GM12878 (cell line): ENCODE data around the gene KRTAP10-3. TPM values are rescaled to one million over a fixed set of nuclear protein-coding genes. Genes with fewer than 3 reads are reported as not detected.

Source experiments
- ASH2L ChIP-seq: fragments of 300-600, 200-600 bp; sonication (generic); IDR thresholded peaks from 2 replicates; pipeline ENCODE4 v1.6.1; 2017; ENCODE audit warnings: low read depth, mild to moderate bottlenecking, borderline replicate concordance
- BCL11A ChIP-seq: IDR thresholded peaks from 2 replicates; pipeline ENCODE4 v1.6.1; 2011; ENCODE audit warnings: low read depth, low read length
- CBFB ChIP-seq: IDR thresholded peaks from 2 replicates; pipeline ENCODE4 v1.6.1; 2016; ENCODE audit warnings: antibody characterized with exemption, low read depth
- CBX3 ChIP-seq: fragments of 200-600 bp; sonication (generic); IDR thresholded peaks from 2 replicates; pipeline ENCODE4 v1.6.1; 2016; ENCODE audit warnings: low read depth, borderline replicate concordance
- CHD4 ChIP-seq: fragments of 200-600 bp; sonication (generic); IDR thresholded peaks from 2 replicates; pipeline ENCODE4 v1.6.1; 2016; ENCODE audit warnings: mild to moderate bottlenecking
- CREB1 ChIP-seq: IDR thresholded peaks from 2 replicates; pipeline ENCODE4 v1.6.1; 2012; ENCODE audit warnings: low read depth, mild to moderate bottlenecking, inconsistent platforms
- EGR1 ChIP-seq, 2 experiments: IDR thresholded peaks; 1 replicate in 1 of 2; 2 replicates in 1 of 2; pipeline ENCODE4 v1.6.1; 2011 to 2012; ENCODE audit warnings: low read depth in 2 of 2, low read length in 2 of 2, borderline replicate concordance in 1 of 2, mild to moderate bottlenecking in 1 of 2, moderate library complexity in 1 of 2
- GABPA ChIP-seq: IDR thresholded peaks from 2 replicates; pipeline ENCODE4 v1.6.1; 2014; ENCODE audit warnings: antibody characterized with exemption, low read depth, mild to moderate bottlenecking, inconsistent platforms
- HDAC2 ChIP-seq: fragments of 200-600 bp; sonication (generic); IDR thresholded peaks from 2 replicates; pipeline ENCODE4 v1.6.1; 2017
- JUND ChIP-seq: IDR thresholded peaks from 2 replicates; pipeline ENCODE4 v1.6.1; 2012; ENCODE audit warnings: low read depth, mild to moderate bottlenecking, low read length, improper control_type of control experiment, moderate library complexity
- LARP7 ChIP-seq: fragments of 450-650 bp; IDR thresholded peaks from 2 replicates; pipeline ENCODE4 v1.6.1; 2017; ENCODE audit warnings: mild to moderate bottlenecking
- MEF2A ChIP-seq: IDR thresholded peaks from 2 replicates; pipeline ENCODE4 v1.6.1; 2011; ENCODE audit warnings: low read depth, mild to moderate bottlenecking, low read length, moderate library complexity; ENCODE audit not compliant: insufficient read depth
- MTA3 ChIP-seq: IDR thresholded peaks from 2 replicates; pipeline ENCODE4 v1.6.1; 2012; ENCODE audit warnings: low read length, inconsistent platforms, borderline replicate concordance
- MYC ChIP-seq: IDR thresholded peaks from 2 replicates; pipeline ENCODE4 v1.6.1; 2011; ENCODE audit warnings: mild to moderate bottlenecking, low read length, moderate library complexity, inconsistent platforms; ENCODE audit not compliant: insufficient read depth, insufficient replicate concordance, insufficient read length, severe bottlenecking
- NRF1 ChIP-seq: conservative IDR thresholded peaks from 2 replicates; pipeline ENCODE4 v1.6.1; 2011; ENCODE audit warnings: mild to moderate bottlenecking, low read depth, low read length, improper control_type of control experiment
- POLR2A ChIP-seq: IDR thresholded peaks from 2 replicates; pipeline ENCODE4 v1.6.1; 2011; ENCODE audit warnings: low read depth, mild to moderate bottlenecking, low read length
- POLR2AphosphoS2 ChIP-seq: IDR thresholded peaks from 2 replicates; pipeline ENCODE4 v1.6.1; 2011; ENCODE audit warnings: low read depth, mild to moderate bottlenecking, low read length, improper control_type of control experiment, moderate library complexity
- RB1 ChIP-seq: fragments of 450-650 bp; formaldehyde crosslinking; IDR thresholded peaks from 2 replicates; pipeline ENCODE4 v1.6.1; 2017; ENCODE audit warnings: mild to moderate bottlenecking, borderline replicate concordance
- RUNX3 ChIP-seq: IDR thresholded peaks from 2 replicates; pipeline ENCODE4 v1.6.1; 2012; ENCODE audit warnings: low read length, inconsistent platforms
- SREBF2 ChIP-seq: IDR thresholded peaks from 2 replicates; pipeline ENCODE4 v1.6.1; 2012; ENCODE audit warnings: mild to moderate bottlenecking, low read length
- SUPT20H ChIP-seq: IDR thresholded peaks from 2 replicates; pipeline ENCODE4 v1.6.1; 2011; ENCODE audit warnings: low read depth, mild to moderate bottlenecking, low read length, moderate library complexity, borderline replicate concordance; ENCODE audit not compliant: control insufficient read depth
- TARDBP ChIP-seq: IDR thresholded peaks from 2 replicates; pipeline ENCODE4 v1.6.1; 2016; ENCODE audit warnings: borderline replicate concordance
- YY1 ChIP-seq: IDR thresholded peaks from 2 replicates; pipeline ENCODE4 v1.6.1; 2011; ENCODE audit warnings: low read depth, mild to moderate bottlenecking, low read length
- ZNF384 ChIP-seq: IDR thresholded peaks from 2 replicates; pipeline ENCODE4 v1.6.1; 2012; ENCODE audit warnings: low read depth, mild to moderate bottlenecking, low read length, improper control_type of control experiment, borderline replicate concordance
- polyA plus RNA-seq, 11 experiments: library from polyadenylated mRNA; depleted of rRNA in 4 of 11; unstranded in 6 of 11; stranded (reverse) in 5 of 11; fragments of >200 nt; fragmentation: Nextera tagmentation in 4 of 11; fragmentation: Illumina TruSeq in 1 of 11; extraction: Ambion mirVana in 4 of 11; extraction: Trizol in 1 of 11; gene quantifications; 1 replicate in 1 of 11; 2 replicates in 10 of 11; pipeline versions ENCODE4 v1.2.1 to v1.2.3, GENCODE V29; 2011 to 2016; ENCODE audit warnings: inconsistent platforms in 2 of 11, missing spikeins in 2 of 11, low read depth in 1 of 11
- total RNA-seq, 4 experiments: library from RNA; depleted of rRNA in 3 of 4; stranded (reverse); fragments of >200 nt in 3 of 4; fragmentation: Illumina TruSeq in 1 of 4; extraction: Trizol in 1 of 4; gene quantifications; 2 replicates each; pipeline versions ENCODE4 v1.2.1 to v1.2.3, GENCODE V29; 2013 to 2021
- TF ChIP-seq, protein P1 (sequence below): fragments of 450-650 bp; IDR thresholded peaks from 2 replicates; pipeline ENCODE4 v1.6.1; 2017; ENCODE audit warnings: borderline replicate concordance
- TF ChIP-seq, protein P2 (sequence below): fragments of 450-650 bp; IDR thresholded peaks from 2 replicates; pipeline ENCODE4 v1.6.1; 2017; ENCODE audit warnings: mild to moderate bottlenecking, moderate library complexity
- TF ChIP-seq, protein P3 (sequence below): IDR thresholded peaks from 2 replicates; pipeline ENCODE4 v1.6.1; 2011; ENCODE audit warnings: low read depth, low read length, improper control_type of control experiment, borderline replicate concordance

The KRTAP10-3 gene
- total and polyA plus RNA-seq, 10 of the 15 experiments (the other 5 are each of a cell fraction or from before 2014, with no cell fraction given) = not detected

DNA sequence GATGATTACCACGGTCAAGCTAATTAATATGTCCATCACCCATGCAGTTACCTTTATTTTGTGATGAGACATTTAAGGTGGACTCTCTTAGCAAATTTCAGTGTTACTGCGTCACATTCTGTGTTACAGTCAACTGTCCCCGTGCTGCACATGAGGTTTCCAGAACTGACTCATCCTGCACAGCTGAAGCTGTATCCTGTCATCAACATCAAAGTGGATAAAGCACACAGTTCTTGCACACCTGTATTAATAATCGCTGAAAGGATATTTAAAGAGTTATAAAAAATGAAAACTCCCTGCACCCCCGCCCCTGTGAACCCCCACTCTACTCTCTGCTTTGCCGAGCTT is 25.2 kb upstream of the KRTAP10-3 start (continued):
- no peak for TF ChIP-seq ZNF384
- TF ChIP-seq, protein P1, sequence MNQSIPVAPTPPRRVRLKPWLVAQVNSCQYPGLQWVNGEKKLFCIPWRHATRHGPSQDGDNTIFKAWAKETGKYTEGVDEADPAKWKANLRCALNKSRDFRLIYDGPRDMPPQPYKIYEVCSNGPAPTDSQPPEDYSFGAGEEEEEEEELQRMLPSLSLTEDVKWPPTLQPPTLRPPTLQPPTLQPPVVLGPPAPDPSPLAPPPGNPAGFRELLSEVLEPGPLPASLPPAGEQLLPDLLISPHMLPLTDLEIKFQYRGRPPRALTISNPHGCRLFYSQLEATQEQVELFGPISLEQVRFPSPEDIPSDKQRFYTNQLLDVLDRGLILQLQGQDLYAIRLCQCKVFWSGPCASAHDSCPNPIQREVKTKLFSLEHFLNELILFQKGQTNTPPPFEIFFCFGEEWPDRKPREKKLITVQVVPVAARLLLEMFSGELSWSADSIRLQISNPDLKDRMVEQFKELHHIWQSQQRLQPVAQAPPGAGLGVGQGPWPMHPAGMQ = no peak
- TF ChIP-seq YY1 = no peak
- no peak for TF ChIP-seq TARDBP
- no peak for TF ChIP-seq BCL11A
- TF ChIP-seq RB1 = no peak
- no peak for TF ChIP-seq EGR1 (IDR thresholded peaks at IDR 0.05; ENCODE audit: borderline replicate concordance in 1 of 2, low read depth in 2 of 2, low read length in 2 of 2)
- TF ChIP-seq RUNX3 = peak; percentile 28; the same call in 1 of the 2 replicates
- no peak for TF ChIP-seq CBFB
- peak; percentile 53; the same call in 1 of the 2 replicates for TF ChIP-seq CREB1
- TF ChIP-seq CBX3 = no peak
- no peak for TF ChIP-seq MTA3
- TF ChIP-seq SREBF2 = no peak
- TF ChIP-seq MEF2A = no peak
- no peak for TF ChIP-seq NRF1
- TF ChIP-seq HDAC2 = no peak
- TF ChIP-seq CHD4 = no peak
- no peak for TF ChIP-seq POLR2A
- no peak for TF ChIP-seq POLR2AphosphoS2
- TF ChIP-seq, protein P2, sequence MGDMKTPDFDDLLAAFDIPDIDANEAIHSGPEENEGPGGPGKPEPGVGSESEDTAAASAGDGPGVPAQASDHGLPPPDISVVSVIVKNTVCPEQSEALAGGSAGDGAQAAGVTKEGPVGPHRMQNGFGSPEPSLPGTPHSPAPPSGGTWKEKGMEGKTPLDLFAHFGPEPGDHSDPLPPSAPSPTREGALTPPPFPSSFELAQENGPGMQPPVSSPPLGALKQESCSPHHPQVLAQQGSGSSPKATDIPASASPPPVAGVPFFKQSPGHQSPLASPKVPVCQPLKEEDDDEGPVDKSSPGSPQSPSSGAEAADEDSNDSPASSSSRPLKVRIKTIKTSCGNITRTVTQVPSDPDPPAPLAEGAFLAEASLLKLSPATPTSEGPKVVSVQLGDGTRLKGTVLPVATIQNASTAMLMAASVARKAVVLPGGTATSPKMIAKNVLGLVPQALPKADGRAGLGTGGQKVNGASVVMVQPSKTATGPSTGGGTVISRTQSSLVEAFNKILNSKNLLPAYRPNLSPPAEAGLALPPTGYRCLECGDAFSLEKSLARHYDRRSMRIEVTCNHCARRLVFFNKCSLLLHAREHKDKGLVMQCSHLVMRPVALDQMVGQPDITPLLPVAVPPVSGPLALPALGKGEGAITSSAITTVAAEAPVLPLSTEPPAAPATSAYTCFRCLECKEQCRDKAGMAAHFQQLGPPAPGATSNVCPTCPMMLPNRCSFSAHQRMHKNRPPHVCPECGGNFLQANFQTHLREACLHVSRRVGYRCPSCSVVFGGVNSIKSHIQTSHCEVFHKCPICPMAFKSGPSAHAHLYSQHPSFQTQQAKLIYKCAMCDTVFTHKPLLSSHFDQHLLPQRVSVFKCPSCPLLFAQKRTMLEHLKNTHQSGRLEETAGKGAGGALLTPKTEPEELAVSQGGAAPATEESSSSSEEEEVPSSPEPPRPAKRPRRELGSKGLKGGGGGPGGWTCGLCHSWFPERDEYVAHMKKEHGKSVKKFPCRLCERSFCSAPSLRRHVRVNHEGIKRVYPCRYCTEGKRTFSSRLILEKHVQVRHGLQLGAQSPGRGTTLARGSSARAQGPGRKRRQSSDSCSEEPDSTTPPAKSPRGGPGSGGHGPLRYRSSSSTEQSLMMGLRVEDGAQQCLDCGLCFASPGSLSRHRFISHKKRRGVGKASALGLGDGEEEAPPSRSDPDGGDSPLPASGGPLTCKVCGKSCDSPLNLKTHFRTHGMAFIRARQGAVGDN = no peak
- TF ChIP-seq SUPT20H = no peak
- no peak for TF ChIP-seq ASH2L
- no peak for TF ChIP-seq GABPA
- TF ChIP-seq, protein P3, sequence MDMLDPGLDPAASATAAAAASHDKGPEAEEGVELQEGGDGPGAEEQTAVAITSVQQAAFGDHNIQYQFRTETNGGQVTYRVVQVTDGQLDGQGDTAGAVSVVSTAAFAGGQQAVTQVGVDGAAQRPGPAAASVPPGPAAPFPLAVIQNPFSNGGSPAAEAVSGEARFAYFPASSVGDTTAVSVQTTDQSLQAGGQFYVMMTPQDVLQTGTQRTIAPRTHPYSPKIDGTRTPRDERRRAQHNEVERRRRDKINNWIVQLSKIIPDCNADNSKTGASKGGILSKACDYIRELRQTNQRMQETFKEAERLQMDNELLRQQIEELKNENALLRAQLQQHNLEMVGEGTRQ = no peak
- no peak for TF ChIP-seq JUND
- no peak for TF ChIP-seq MYC
- no peak for TF ChIP-seq LARP7
